ENCODE data around the gene TEX29.

The TEX29 gene

DNA sequence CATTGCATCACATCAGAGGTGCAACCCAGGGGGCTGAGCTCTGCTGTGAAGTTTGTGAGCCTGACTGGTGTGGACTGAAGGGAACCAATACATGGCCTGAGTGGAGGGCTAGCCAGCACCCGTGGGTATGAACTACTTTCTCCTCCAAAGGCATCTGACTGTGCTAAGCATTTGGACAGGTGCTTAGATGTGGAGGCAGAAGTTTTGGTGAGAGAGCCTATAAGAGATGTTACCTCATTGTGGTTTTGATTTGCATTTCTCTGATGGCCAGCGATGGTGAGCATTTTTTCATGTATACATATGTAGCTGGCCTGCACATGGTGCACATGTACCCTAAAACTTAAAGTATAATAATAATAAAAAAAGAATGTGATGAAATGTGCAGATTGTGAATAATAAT, 46.9 kb downstream of the TEX29 start:
- DNase-seq (ENCODE audit: low spot score): no peak

DNA sequence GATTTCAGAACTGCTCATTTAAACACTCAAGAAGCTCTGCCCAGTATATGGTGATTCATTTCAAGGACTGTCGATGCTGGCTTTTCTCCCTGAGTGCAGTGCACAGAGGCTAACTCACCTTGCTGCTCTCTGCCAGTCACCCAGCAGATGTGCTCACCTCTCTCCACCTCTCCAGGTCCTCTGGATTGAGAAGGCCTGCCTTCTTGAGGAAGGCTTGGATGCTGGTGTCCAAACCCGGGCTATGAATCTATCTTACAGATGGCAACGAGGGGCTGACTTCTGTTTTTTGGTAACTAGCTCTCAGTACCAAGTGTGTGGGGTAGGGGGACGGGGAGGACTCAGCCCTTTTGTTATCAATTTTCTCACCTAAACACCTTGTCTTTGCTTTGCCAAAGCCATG, 47.6 kb downstream of the TEX29 start:
- no peak for DNase-seq (ENCODE audit: low spot score)

DNA sequence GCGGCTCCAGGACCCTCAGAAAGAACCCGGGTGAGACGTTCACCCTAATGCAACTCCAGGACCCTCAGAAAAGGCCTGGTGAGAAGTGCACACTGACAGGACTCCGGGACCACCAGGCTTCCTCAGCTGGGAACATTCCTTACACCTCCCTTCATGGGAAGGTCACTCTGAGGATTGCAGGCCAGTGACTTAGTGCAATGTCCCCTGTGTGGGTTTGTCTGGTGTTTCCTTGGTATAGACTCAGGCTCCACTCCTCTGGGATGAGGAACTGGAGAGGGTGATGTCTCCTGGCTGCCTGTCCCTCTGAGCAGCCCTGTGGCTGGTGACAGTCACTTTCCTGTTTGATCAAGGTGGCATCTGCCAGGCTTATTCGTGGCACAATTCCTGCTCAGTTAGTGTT, 49.7 kb downstream of the TEX29 start:
- no peak for DNase-seq (ENCODE audit: low spot score)

DNA sequence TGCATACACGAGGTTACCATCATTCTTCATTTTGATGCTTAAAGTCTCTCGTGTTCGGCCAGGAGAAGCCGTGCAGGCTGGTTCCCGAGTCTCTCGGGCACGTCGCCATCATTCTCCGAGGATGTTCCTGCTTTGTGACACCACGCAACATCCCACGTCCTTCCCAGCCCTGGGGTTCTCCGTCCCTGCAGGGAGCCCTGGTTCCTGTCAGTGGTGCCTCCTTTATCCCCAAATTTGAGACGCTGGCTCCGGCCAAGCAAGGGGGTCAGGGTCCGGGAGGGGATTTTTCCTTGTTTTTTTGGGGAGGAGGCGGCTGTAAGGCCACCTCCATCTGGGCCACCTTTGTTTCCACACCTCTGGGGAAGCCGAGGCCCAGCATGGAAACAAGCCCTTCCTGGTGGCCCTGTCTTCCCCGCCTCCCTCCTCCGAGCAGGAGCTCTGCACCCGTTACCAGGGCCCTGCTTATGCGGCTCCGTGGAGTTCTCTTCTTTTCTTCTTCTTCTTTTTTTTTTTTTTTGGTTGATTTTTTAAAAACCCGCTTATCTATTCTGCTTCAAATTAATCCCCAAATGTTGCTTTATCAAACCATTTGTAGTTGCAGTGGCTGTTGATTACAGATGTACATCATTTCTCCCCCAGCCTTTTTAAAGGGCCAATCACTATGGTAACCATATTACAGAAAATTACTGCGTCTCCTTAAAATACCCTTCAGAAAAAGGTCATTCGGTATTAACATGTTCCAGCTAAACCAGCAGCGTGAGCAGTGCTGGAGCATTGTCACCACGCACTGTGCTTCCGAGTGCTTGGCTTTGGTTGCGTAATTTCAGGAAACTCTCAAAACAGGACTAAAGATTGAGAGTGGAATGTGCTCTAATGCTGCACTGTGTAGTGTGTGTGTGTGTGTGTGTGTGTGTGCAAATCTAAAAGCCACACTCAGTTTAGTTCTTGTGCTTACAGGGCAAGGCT, 50.4 kb downstream of the TEX29 start:
- no peak for DNase-seq (ENCODE audit: low spot score)

DNA sequence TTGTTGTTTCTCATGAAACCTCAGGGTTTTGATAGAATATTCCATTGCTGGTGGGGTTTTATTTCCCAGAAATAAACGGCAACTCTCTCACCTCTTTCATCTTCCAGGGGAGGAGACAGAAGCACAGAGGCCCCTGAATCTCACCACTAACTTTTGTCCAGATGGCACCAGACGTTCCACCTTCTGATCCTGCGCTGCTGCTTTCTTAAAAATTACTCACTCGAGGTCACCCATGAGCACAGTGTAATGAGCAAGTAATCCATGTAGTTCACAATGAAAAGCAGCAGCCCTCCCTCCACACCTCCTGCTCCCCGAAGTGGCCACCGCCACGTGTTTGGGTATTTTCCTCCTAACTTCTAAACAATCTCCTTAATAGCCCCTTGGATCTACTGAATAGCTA, 51.3 kb downstream of the TEX29 start:
- DNase-seq (ENCODE audit: low spot score): no peak

DNA sequence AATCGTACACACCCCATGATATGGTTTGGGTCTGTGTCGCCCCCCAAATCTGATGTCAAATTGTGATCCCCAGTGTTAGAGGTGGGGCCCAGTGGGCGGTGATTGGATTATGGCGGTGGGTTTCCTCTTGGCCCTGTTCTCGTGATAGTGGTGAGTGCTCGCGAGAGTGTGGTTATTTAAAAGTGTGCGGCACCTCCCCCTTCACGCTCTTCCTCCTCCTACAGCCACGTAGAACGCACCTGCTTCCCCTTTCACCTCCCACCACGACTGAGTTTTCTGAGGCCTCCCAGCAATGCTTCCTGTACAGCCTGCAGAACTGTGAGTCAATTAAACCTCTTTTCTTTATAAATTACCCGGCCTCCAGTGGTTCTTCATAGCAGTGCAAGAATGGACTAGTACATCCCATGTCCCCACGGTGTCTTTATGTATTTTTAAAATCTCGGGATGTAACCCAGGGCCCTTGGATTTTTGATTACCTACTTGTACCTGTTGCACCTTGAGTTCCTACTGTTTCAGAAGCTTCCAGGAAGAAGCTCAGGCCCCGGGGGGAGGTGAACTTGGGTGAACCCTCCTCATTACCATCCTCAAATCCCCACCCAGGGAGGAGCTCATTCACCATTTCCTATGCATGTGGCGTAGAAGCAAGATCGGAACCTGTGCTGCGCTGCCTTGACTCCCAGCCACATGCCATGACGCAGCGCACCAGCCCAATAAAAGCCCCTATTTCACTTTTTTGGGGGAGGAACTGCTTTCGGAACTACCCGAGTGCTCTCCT, 52.4 kb downstream of the TEX29 start:
- DNase-seq (ENCODE audit: low spot score): no peak

DNA sequence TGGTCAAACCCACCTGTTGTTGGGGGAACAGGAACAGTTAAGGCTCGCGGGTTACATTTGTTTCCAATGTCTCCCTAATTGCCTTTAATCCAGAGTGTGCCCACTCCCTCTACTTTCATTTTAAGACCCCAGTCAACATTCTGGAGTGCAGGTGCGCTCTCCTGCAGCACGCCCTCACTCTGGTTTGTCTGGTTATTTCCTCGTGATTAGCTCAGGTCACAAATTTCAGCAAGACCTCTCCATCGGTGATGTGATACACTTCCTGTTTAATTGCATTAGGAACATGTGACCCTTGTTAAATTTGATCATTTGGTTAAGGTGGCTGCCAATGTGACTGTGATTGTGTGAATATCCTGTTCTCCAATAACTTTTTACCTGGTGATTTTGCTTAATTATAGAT, 53.0 kb downstream of the TEX29 start:
- no peak for DNase-seq (ENCODE audit: low spot score)

DNA sequence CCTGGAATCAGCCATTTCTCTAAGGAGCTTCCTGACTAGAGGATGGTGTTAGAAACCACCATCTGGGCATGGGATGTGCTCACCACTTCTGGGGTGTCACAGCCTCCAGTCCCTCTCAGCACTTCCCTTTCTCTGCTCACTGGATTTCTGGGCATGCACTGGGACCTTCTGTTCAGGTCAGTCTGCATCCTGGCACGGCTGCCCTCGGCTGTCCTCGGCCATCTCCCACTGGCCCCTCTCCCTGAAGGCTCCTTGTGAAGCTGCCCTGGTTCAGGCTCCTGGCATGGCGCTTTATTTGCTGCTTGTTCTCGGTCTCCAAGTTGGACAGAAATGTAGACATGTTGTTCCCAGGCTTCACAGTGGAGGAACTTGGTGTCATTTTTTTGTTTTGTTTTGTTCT, 60.0 kb downstream of the TEX29 start:
- DNase-seq (ENCODE audit: low spot score): no peak

DNA sequence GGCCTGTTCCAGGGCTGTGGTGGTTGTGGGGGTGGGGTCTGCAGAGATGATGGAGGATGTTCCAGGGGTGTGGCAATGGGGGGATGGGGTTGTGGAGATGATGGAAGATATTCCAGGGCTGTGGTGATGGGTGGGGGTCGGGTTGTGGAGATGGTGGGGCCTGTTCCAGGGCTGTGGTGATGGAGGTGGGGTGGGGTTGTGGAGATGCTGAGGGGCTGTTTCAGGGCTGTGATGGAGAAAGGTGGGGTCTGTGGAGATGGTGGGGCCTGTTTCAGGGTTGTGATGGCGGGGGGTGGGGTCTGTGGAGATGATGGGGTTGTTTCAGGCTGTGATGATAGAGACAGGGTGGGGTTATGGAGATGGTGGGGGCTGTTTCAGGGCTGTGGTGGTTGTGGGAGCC, 62.0 kb downstream of the TEX29 start:
- DNase-seq (ENCODE audit: low spot score): no peak

DNA sequence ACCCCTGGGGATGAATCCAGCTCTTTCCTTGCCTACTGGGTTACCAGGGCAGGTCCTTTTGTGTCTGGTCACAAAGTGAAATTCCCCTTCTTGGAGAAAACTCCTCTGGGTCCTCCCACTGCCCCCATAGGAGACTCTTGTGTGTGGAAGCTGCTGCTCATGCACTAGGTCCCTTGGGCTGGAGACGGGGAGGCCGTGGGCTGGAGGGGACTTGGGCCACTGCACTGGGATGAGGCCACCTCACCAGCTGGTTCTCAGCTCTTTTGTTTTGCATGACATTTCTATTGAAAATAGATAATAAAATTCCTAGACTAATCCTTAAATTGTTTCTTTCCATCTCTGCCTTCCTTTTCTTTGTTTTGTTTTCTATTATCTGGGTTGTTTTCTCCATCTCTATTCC, 62.4 kb downstream of the TEX29 start:
- DNase-seq (ENCODE audit: low spot score): no peak

DNA sequence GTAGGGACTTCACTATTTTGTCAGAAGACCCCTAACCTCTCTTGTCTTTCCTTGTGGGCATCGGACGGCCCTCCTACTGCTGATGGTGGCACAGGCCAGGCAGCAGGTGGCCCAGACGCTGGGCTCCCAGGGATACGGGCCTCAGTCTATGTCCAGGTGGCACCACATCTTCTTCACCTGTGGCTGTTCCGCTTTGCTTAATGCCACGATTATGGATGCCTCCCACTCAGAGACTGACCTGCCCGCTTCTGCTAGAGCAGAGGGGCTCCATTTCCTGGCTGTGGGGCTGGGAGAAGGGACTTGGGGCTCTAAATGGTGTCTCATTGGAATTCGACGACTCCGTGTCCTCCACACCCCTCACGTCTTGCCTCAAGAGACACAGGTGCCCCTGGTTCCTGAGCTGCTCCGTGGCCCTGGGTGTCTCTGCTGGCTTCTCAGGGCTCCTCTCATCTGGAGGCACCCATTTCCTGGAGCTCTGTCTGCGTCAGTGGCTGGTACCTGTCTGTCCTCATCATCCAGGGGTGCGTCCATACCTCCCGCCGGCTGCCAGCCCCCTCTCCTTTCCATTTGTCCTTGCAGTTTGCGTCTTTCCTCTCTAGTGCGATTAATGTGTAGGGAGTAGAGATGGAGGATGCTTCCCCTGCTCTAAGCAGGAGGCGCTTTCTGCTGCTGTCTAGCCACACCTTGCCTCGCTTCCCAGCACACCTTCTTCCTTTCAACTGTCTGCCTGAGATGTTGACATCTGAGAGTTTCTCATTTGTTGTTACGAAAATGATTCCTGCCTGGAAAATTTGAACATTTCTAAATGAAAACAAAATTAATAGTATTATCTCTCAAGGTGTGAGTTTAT, 63.4 kb downstream of the TEX29 start:
- DNase-seq (ENCODE audit: low spot score): no peak

DNA sequence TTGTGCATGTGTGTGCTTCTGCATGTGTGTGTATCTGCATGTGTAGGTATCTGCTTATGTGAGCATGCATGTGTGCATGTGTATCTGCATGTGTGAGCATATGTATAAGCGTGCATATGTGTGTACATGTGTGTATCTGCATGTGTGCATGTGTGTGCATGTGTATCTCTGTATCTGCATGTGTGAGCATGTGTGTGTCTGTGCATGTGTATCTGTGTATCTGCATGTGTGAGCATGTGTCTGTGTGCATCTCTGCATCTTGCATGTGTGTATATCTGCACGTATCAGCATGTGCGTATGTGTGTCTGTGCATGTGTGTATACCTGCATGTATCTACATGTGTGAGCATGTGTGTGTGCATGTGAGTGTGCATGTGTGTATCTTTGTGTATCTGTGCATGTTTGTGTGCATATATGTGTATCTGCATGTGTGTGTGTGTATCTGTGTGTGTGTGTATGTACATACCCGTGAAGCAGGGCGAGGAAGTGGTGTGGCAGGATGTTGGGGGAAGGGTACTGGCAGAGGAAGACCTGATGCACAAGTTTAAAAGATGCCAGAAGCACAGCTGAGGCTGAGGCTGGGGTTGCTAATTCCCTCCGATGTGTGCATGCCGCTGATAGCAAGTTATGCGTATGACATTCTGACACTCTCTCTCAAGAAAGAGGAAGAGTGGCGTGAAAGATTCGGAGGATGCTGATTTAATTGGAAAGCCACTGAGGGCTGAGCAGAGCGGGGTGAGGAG, 64.2 kb downstream of the TEX29 start:
- no peak for DNase-seq (ENCODE audit: low spot score)

DNA sequence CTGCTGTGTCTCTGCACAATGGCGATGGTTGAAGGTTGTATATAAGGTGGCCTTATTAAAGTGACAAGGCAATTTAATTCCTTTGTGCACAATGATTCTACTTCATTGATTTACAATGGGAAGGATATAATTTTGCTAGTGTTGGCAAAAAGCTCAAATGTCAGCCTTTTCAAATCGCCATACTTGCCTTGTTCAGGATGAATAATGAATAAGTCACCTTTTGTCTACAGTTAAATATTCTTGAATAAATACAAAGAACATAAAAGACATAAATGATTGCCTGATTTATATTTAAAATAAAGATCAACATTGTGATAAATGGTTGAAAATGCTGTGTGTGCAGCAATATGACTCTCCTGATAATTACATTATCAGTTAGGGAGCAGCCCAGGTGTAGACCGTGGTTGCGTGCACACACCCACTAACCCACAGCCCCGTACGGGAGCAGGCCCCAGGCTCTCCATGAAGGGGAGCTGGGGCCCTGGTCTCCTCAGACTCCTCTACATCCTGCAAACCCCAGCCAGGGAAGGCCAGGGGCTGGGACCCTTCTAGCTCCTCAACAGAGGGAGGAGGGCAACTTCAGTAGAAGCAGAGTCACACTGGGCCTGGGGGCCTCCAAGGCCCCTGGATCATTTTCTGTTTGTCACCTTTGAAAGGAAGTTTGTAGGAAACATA, 64.9 kb downstream of the TEX29 start:
- no peak for DNase-seq (ENCODE audit: low spot score)

DNA sequence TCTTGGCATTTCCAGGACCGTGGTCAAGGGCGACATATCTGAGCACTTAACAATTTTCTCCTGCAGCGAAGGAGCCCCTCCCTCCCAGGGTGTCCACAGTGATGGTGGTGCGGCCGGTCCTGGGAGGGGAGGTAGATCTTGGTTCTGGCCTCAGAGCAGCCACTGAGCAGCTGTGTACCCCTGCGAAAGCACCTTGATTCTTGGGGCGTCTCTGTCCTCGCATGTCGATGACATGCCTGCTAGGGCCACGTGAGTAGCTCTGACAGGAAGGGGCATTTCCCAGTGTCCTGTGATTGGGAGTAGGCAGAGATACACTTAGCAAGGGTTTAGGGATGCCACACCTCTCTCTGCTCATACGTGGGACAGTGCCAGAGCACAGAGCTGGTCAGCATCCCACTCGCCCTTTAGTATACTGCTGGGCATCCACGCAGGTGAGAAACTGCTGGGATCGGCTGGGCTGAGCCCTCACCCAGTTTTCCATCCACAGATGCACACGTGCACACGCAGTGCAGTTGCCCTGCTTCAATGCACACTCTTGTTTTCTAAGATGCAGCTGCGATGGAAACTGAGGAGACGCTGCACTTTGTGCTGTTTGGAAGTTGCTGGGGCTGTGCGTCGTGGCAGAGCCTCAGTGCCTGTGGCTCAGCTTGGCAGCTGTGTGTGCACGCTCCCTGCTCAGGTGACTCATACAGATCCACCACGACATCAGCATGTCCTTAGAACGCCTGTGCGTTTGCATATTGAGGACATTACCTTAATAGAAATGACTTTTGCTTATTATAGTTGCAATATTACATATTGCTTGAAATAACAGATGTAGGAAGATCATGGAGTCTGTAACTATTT, 66.8 kb downstream of the TEX29 start:
- no peak for DNase-seq (ENCODE audit: low spot score)

DNA sequence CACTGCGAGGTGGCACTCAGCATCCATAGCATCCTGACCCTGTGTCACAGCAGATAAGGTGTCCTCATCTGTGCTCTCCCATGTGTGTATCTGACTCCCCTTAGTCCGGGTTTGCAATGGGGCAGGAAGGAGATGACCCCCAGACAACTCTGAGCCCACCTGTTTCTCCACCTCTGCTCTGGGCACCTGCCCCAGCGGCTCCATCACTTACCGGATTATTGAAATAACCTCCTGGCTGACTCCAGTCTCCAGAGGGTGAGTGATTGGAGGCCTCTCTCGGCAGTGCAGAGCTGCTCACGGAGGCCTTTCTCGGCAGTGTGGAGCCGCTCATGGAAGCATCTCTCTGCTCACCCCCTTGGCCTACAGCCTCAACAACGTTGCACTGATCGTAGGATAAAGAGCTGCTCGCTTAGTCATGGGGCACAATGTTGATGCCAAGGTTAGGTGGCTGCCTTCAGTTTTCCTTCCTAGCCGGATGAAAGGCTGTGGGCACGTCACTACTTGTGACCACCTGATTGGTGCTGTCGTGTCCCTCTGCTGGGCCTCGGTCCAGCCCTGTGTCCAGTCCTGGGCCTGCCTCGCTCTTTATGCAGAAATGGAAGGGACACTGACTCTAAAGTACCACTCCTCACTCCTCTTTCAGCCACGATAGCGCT, 67.6 kb downstream of the TEX29 start:
- no peak for DNase-seq (ENCODE audit: low spot score)

DNA sequence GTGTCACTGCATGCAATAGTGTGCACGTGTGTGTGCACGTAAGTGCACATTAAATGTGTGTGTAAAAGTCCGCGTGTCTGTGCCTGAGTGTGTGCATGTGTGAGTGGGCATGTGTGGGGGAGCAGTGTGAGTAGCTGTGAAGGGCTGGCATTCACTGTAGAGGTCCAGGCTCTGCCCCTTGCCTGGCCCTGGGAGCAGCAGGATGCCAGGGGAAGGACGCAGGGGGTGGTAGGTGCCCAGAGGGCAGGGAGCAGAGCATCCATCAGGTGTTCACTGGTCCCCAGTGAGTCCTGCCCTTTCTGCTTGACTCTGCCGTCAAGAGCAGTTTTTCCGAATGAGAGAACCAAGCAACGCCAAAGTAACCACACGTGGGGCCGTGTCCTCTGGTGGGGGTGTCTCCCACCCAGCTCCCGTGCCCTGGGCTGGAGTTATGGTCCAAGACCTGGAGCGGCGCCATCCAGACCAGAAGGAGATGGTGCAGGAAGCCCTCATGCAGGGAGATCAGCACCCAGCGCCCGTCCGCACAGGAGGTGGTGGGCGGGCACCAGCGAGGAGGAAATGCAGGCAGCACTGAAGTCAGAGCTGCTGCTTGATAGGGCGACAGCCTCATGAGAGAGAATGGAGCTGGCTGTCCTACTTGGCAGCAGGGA, 68.5 kb downstream of the TEX29 start:
- DNase-seq (ENCODE audit: low spot score): no peak

DNA sequence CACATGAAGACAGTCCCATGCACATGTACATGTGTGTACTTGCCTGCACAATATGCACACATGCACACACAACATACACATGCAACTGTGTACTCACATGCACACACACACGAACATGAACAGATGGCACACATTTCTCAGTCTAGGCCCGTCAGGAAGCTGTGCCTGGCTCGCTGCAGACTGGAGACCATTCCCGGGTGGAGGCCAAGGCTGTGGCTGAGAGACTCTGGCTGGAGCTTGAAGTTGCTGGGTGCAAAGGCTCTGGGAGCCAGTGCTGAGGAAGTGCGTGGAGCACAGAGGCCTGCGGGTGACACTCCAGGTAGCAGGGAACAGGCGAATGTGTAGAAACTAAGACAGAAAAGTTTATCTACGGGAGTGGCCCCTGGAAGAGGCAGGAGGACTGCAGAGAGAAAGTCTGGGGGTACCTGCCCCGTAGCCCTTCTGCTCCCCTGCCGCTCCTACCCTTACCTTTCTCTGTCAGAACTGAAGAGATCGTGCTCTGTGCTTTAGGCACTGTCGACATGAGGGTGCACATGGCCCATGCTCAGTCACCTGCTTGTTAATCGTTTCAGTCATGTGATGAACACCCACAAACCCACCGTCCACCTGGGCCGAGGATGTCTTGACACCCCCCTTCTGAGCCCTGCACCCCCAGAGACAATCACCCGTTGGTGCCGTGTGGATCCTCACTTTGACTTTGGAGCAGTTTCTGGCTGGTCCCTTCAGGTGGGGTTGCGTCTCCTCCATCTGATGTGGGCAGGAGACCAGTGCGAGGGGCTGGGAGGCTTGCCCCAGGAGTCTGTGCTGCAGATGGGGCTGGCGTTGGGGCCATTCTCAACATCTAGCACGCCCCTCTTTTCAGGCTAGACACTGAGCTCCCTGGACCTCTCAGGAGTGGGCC, 69.4 kb downstream of the TEX29 start:
- DNase-seq (ENCODE audit: low spot score): no peak

All from hematopoietic multipotent progenitor cell treated with erythropoietin and hydrocortisone succinate and interleukin-3 and kit ligand, for 17 days (in vitro differentiated cells).